Measurements from ENCODE around the gene USP9X. TPM values are rescaled to one million over a fixed set of nuclear protein-coding genes. Genes with fewer than 3 reads are reported as not detected.
A peak's percentile ranks its signal among the peaks of the same experiment; 100 is the strongest.
"Not testable (repeated sequence)": the region's sequence is repeated elsewhere in the genome, so short reads cannot be mapped to it uniquely, and the experiment has no call there.

USP9X gene
- total RNA-seq, 1 donor from 2014 or later, result 53.2 TPM

DNA sequence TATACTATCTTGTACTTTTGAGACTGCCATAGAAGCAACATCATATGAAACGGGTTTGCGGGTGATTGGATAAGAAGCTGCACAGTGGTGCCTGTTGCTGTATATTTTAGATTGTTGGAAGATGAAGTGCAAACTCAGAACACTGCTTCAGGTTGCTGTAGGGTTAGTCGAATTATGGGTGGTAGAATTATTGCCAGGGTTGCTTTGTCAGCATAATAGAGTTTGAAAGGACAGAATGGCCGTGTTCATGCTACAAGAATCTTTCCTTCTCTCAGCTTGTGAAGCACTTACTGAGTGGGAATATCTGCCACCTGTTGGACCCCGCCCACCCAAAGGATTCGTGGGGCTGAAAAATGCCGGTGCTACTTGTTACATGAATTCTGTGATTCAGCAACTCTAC lies 115.5 kb downstream of the USP9X start:
- Histone ChIP-seq H3K27me3 (ENCODE audit: control insufficient read depth, insufficient read depth, low read length) (no peaks in the 10 kb centered on the region), H3K36me3 (ENCODE audit: control insufficient read depth, insufficient read depth, low read length) (no peaks in the 10 kb centered on the region), H3K4me3 (ENCODE audit: low read depth, low read length) (no peak overlapping the region)
- TF ChIP-seq, protein P1, sequence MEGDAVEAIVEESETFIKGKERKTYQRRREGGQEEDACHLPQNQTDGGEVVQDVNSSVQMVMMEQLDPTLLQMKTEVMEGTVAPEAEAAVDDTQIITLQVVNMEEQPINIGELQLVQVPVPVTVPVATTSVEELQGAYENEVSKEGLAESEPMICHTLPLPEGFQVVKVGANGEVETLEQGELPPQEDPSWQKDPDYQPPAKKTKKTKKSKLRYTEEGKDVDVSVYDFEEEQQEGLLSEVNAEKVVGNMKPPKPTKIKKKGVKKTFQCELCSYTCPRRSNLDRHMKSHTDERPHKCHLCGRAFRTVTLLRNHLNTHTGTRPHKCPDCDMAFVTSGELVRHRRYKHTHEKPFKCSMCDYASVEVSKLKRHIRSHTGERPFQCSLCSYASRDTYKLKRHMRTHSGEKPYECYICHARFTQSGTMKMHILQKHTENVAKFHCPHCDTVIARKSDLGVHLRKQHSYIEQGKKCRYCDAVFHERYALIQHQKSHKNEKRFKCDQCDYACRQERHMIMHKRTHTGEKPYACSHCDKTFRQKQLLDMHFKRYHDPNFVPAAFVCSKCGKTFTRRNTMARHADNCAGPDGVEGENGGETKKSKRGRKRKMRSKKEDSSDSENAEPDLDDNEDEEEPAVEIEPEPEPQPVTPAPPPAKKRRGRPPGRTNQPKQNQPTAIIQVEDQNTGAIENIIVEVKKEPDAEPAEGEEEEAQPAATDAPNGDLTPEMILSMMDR (IDR thresholded peaks at IDR 0.05; ENCODE audit: insufficient read depth, low read length, severe bottlenecking), result no peak
- no peak for FAIRE-seq
- no peak for DNase-seq (ENCODE audit: low read depth)

DNA sequence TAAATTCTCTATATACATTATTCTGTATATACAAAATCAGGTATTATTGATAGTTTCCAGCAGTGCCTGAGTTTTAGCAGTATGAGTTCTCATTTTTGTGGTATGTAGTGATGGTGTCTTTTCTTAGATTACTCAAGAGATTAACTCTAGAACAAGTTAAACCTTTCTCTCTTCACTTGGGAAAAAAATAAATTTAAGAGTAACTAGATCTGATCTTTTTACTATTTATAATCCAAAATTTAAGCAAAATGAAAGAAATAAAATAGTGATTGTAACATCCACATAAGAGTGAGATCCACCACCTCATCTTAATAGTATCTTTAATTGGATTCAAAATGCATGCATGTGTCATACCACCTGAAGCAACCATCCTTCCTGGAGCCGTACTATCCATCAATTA lies 124.6 kb downstream of the USP9X start:
- peaks cover 2% of the 10 kb centered on the region for H3K36me3 ChIP-seq (ENCODE audit: control insufficient read depth, insufficient read depth, low read length)
- TF ChIP-seq, protein P1 (IDR thresholded peaks at IDR 0.05; ENCODE audit: insufficient read depth, low read length, severe bottlenecking), result no peak
- H3K27me3 ChIP-seq (ENCODE audit: control insufficient read depth, insufficient read depth, low read length), result no peaks in the 10 kb centered on the region
- no peak overlapping the region for H3K4me3 ChIP-seq (ENCODE audit: low read depth, low read length)
- FAIRE-seq (no peak), DNase-seq (ENCODE audit: low read depth) (no peak)

DNA sequence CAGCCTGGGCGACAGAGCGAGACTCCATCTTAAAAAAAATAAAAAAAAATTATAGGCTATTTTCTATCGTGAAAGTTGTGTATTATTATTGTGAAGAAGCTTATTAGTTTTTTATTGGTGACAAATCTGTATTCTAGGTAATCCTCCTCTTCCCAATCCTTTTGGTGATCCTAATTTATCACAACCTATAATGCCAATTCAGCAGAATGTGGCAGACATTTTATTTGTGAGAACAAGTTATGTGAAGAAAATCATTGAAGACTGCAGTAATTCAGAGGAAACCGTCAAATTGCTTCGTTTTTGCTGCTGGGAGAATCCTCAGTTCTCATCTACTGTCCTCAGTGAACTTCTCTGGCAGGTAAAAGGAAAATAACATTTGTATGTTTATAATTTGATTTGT lies 139.4 kb downstream of the USP9X start:
- Histone ChIP-seq H3K36me3 (ENCODE audit: control insufficient read depth, insufficient read depth, low read length) (no peaks in the 10 kb centered on the region), H3K27me3 (ENCODE audit: control insufficient read depth, insufficient read depth, low read length) (no peaks in the 10 kb centered on the region), H3K4me3 (ENCODE audit: low read depth, low read length) (no peak overlapping the region)
- FAIRE-seq, result no peak
- TF ChIP-seq, protein P1 (IDR thresholded peaks at IDR 0.05; ENCODE audit: insufficient read depth, low read length, severe bottlenecking), result no peak
- no peak for DNase-seq (ENCODE audit: low read depth)

DNA sequence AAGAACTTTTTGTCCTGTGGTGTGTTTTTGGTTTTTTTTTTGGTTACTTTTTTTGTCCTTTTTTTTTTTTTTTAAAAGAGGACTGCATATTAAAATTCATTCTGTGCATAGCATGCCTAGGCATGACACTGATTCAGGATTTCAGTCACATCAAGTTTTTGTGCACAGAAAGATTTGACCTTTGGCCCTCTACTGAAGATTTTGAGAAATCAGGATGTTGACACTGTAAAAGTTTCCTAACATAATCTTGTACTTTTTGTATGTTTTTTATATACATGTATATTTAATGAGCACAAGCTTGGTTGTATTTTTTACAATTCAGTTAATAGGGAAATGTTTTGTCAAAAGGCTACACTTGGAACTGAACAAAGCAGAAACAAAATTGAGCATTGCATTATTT lies 148.7 kb downstream of the USP9X start:
- no peaks in the 10 kb centered on the region for H3K36me3 ChIP-seq (ENCODE audit: control insufficient read depth, insufficient read depth, low read length)
- DNase-seq (ENCODE audit: low read depth) (peak; percentile 19), FAIRE-seq (no peak)
- no peak overlapping the region for H3K4me3 ChIP-seq (ENCODE audit: low read depth, low read length)
- H3K27me3 ChIP-seq (ENCODE audit: control insufficient read depth, insufficient read depth, low read length), result no peaks in the 10 kb centered on the region
- TF ChIP-seq, protein P1 (IDR thresholded peaks at IDR 0.05; ENCODE audit: insufficient read depth, low read length, severe bottlenecking), result no peak

DNA sequence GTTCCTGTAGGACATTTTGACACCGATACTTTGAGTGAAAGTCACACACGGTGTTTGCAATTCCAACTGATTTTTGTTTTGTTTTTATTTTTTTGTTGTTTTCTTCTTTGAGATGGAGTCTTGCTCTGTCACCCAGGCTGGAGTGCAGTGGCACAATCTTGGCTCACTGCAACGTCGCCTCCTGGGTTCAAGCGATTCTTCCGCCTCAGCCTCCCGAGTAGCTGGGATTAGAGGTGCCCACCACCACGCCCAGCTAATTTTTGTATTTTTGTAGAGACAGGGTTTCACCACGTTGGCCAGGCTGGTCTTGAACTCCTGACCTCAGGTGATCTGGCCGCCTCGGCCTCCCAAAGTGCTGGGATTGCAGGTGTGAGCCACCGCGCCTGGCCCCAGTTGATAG lies 149.2 kb downstream of the USP9X start:
- H3K4me3 ChIP-seq (ENCODE audit: low read depth, low read length); FAIRE-seq; H3K27me3 ChIP-seq (ENCODE audit: control insufficient read depth, insufficient read depth, low read length); DNase-seq (ENCODE audit: low read depth); H3K36me3 ChIP-seq (ENCODE audit: control insufficient read depth, insufficient read depth, low read length): not testable (repeated sequence)

DNA sequence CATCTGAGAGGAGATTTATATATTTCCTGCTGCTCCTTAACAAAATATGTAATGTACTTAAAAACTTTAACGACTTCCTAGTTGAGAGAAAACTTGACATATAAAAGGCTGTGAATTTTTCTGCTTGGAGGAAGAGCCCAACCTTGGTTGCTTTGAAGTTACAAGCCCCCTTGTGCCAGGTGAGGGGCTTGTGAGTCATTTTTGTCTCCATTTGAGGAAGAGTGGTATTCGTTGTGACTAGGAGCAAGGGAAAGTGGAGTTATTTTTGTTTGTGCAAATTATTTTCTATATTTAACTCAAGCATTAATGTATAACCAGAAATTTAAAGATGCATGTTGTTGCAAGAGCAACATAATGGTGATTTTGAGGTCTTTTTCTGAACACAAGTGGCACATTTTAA lies 149.7 kb downstream of the USP9X start:
- DNase-seq (ENCODE audit: low read depth) (no peak), FAIRE-seq (no peak)
- no peak overlapping the region for H3K4me3 ChIP-seq (ENCODE audit: low read depth, low read length)
- H3K27me3 ChIP-seq (ENCODE audit: control insufficient read depth, insufficient read depth, low read length), result no peaks in the 10 kb centered on the region
- H3K36me3 ChIP-seq (ENCODE audit: control insufficient read depth, insufficient read depth, low read length), result no peaks in the 10 kb centered on the region
- TF ChIP-seq, protein P1 (IDR thresholded peaks at IDR 0.05; ENCODE audit: insufficient read depth, low read length, severe bottlenecking), result no peak
